GM12874 (cell line): ENCODE measurements around the gene HNMT.

ENCODE experiments used
- TF ChIP-seq, protein P1 (sequence below): IDR thresholded peaks from 2 replicates; pipeline ENCODE4 v1.5.1; 2011; ENCODE audit warnings: low read depth, mild to moderate bottlenecking, control low read depth, low read length, moderate library complexity; ENCODE audit not compliant: insufficient read depth

Gene HNMT

DNA sequence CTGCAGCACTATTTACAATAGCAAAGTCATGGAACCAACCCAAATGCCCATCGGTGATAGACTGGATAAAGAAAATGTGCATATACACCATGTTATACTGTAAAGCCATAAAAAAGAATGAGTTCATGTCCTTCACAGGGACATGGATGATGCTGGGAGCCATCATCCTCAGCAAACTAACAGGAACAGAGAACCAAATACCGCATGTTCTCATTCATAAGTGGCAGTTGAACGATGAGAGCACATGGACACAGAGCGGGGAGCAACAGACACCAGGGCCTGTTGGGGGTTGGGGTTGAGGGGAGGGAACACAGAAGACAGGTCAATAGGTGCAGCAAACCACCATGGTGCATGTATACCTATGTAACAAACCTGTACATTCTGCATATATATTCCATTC is 33.5 kb downstream of the HNMT start:
- TF ChIP-seq, protein P1, sequence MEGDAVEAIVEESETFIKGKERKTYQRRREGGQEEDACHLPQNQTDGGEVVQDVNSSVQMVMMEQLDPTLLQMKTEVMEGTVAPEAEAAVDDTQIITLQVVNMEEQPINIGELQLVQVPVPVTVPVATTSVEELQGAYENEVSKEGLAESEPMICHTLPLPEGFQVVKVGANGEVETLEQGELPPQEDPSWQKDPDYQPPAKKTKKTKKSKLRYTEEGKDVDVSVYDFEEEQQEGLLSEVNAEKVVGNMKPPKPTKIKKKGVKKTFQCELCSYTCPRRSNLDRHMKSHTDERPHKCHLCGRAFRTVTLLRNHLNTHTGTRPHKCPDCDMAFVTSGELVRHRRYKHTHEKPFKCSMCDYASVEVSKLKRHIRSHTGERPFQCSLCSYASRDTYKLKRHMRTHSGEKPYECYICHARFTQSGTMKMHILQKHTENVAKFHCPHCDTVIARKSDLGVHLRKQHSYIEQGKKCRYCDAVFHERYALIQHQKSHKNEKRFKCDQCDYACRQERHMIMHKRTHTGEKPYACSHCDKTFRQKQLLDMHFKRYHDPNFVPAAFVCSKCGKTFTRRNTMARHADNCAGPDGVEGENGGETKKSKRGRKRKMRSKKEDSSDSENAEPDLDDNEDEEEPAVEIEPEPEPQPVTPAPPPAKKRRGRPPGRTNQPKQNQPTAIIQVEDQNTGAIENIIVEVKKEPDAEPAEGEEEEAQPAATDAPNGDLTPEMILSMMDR, result no peak

DNA sequence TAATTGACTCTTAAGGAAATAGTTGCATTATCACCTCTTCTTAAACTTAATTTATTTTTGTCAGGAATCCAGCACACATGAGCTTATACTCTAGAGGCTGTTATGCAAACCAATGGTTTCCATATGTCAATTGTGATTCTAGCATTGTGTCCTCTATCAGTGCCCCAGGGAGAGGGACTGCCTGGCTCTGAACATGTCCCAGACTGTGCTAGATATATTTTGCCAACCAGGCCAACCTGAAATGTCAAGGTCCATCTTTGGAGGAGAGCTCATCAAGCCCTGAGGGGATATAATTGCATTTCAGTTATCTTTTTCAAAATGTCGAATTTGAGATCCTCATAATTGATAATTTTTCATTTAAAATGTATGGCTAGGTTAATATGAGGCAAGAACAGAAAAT is 34.2 kb downstream of the HNMT start:
- TF ChIP-seq, protein P1, result no peak

DNA sequence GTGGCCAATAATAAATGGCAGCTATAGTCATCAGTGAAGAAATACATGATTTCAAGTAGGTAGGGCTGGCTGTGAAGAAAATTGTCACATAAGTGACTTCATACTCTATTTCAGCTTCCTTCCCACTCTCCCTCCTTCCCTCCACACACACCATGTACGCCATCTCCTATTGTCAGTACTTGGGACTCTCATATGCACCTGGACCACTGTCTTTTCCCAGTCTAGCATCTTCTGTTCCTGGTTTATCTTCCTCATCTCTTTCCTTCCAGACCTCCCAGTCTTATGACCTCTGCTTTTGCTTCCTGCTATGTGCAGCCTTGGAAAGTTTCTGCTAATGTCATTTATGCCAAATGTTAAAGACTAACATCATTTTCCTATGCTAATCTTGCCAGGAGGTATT is 35.0 kb downstream of the HNMT start:
- TF ChIP-seq, protein P1, result no peak

DNA sequence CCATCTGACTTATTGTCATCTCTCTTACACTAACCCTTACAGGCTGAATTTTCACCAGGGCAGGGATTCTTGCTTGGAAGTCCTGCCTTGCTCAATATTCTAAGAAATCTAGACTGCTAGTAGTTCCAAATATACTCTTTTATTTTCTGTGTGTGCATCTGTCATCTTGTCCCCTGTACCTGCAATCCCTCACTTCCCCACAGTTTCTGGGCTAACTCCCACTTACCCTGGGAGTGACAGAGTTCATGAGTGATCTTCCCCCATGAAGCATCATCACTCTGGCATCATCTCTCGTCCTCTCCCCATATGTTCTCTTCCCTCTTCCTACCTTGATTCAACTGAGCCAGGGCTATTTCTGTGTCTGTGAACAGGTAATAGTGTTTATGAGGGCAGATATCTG is 35.7 kb downstream of the HNMT start:
- TF ChIP-seq, protein P1, result no peak

DNA sequence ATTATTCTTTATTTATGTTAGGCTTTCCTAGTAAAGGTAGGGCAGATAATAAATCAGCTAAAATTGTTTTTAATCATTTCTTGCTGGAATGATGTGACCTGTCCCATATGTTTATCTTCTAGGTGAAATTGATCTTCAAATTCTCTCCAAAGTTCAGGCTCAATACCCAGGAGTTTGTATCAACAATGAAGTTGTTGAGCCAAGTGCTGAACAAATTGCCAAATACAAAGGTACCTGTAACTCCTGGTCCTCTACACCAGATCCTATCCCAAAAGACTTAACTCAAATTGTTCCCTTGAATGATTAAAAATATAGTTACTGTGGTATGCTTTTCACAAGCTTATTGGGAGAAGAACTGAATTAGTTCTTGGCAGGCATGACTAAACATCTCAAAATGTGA is 36.5 kb downstream of the HNMT start:
- TF ChIP-seq, protein P1, result no peak

DNA sequence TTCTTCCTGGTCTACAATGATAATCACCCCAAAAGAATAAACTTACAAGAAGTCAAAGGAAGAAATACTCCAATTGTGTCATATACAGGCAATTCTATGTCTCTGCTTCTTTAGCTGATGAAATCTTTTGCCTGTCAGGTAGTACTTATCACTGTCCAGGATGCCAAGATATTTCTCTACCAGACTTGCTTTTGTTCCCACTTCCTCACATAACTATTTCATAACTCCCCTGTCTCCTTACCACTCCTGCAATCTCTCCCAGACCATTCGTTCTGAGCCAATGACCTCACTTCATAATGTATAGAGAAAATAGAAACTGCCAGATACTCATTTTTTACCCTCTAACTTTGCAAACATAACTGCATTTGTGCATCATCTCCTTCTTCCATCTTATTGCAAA is 39.1 kb downstream of the HNMT start:
- TF ChIP-seq, protein P1, result no peak

DNA sequence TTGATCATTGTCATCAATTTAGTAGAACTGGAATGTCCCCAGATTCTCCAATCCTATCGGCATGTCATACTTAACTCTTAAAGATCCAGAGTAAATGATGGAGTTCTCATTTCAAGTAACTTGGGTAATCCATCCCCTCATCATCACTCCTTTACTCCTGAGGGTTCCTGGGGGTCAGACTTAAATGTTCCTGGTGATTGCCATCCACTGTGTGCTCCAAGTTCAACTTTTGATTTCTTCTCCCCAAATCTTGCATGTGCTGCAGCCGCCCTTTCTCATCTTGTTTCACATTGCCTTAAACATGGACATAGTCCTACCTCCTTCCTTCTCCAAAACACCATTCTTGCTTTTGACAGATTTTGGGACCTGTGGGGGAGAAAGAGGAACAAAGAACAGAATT is 43.2 kb downstream of the HNMT start:
- TF ChIP-seq, protein P1, result no peak

DNA sequence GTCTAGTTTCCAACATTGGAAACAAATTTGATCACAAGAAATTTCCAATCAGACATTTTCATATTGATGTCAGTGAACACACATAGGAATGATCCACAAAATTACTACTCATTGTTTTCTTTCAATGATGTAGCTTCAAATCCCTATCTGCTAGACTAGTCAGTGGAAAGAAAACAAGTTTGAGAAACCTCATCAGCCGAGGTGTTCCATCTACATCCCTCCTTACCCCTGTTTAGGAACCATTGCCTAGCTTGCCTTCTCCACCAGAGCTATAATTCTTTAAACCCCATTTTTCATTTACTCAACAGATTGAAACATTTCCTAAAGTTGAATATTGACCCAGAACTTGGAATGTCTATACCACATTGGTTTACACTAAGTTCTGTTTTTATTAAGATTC is 45.3 kb downstream of the HNMT start:
- TF ChIP-seq, protein P1, result no peak
